Hematopoietic multipotent progenitor cell treated with erythropoietin and hydrocortisone succinate and interleukin-3 and kit ligand, for 15 days (in vitro differentiated cells): ENCODE results near the gene FAM168B.

Source experiments
- DNase-seq: peaks from one replicate; pipeline ENCODE4 v3.0.0-alpha.2; 2015; ENCODE audit warnings: low spot score

The FAM168B gene

GRCh38 chr2:131022731-131023130 is 70.5 kb downstream of the FAM168B start:
- no peak for DNase-seq

GRCh38 chr2:131016826-131017741 is 76.2 kb downstream of the FAM168B start:
- no peak for DNase-seq

GRCh38 chr2:131015764-131016163 is 77.5 kb downstream of the FAM168B start:
- DNase-seq, result no peak

GRCh38 chr2:131014141-131014540 is 79.1 kb downstream of the FAM168B start:
- no peak for DNase-seq

- no peak for DNase-seq
Measured at GRCh38 chr2:131011486-131011885, 81.8 kb downstream of the FAM168B start.

GRCh38 chr2:131010566-131010965 is 82.7 kb downstream of the FAM168B start:
- no peak for DNase-seq

- DNase-seq, result no peak
Measured at GRCh38 chr2:131009713-131010475, 83.4 kb downstream of the FAM168B start.

GRCh38 chr2:131008967-131009366 is 84.3 kb downstream of the FAM168B start:
- DNase-seq, result no peak

- no peak for DNase-seq
Measured at GRCh38 chr2:131006561-131006960, 86.7 kb downstream of the FAM168B start.

GRCh38 chr2:131005216-131005935 is 87.9 kb downstream of the FAM168B start:
- DNase-seq, result no peak

GRCh38 chr2:131004446-131005209 is 88.6 kb downstream of the FAM168B start:
- no peak for DNase-seq

GRCh38 chr2:130998561-130998960 is 94.7 kb downstream of the FAM168B start:
- DNase-seq, result no peak
